Measurements from ENCODE around the gene CXCL6. TPM values are rescaled to one million over a fixed set of nuclear protein-coding genes. Genes with fewer than 3 reads are reported as not detected.

CXCL6 gene
- total RNA-seq, 4 donors from 2014 or later: 2.2 TPM; not detected in 3

DNA sequence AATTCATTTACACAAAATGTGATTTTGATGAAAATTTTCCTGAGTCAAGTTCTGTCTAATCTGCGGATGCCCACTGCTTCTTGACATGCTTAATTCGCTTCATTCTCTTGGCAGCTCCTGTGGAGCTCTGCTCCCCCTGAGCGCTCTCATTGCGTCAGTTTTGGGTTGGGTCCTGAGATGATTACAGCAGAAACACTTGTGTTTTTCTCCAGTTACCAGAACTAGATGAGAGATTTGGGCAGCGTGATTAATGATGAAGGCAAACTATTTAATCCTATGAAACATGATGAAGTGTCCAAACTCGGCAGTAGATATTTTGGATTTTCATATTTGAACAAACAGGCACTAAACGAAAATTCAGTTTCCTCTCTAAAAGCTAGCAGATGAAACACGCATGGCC, 28.5 kb downstream of the CXCL6 start:
- H3K27me3 ChIP-seq: peaks cover 0 to 11% of the 10 kb centered on the region in 2 donors
- H3K4me1 ChIP-seq: peaks cover 0 to 20% (median 0%) of the 10 kb centered on the region in 4 donors
- H3K9me3 ChIP-seq: no peaks in the 10 kb centered on the region
- no peak overlapping the region for H3K4me3 ChIP-seq
- no peak overlapping the region for H3K27ac ChIP-seq
- WGBS, 2 donors: 73 to 81% methylated on average over 8 of the region's 8 CpGs
- TF ChIP-seq EP300 (IDR thresholded peaks at IDR 0.05) (peak in 1 of 2 donors; percentile 14), POLR2A (IDR thresholded peaks at IDR 0.05) (no peak)
- no peaks in the 10 kb centered on the region for H3K36me3 ChIP-seq
- no peak for DNase-seq (ENCODE audit: low spot score in 2 of 2)

DNA sequence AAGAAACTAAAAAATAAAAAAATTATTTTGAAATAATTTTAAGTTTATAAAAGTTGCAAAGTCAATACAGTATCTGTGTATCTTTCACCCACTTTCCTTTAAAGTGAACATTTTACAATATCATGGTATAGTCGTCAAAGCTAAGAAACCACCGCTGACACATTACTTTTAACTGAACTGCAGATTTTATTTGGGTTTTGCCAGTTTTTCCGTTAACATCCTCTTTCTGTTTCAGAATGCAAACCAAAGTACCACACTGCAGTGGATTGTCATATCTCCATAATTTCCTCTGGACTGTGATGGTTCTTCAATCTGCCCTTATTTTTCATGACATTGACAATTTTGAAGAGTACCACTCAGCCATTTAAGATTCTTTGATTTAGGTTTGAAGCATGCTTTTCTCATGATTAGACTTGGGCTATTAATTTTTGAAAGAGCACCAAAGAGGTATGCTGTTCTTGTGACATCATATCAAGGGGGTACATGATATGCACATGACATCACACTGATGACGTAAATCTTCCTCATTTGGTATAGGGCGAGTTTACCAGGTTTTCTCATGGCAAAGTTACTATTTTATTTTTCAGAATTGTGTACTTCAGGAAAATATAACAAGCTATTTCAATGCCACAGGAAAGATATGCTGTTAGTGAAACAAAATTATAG, 29.1 kb downstream of the CXCL6 start:
- TF ChIP-seq POLR2A (IDR thresholded peaks at IDR 0.05): no peak
- TF ChIP-seq CTCF (IDR thresholded peaks at IDR 0.05): no peak
- TF ChIP-seq EP300 (IDR thresholded peaks at IDR 0.05): no peak
- Histone ChIP-seq H3K27me3 (peaks cover 0 to 14% of the 10 kb centered on the region in 2 donors), H3K36me3 (no peaks in the 10 kb centered on the region), H3K27ac (no peak overlapping the region), H3K4me3 (no peak overlapping the region), H3K4me1 (peaks cover 0 to 18% (median 0%) of the 10 kb centered on the region in 4 donors), H3K9me3 (no peaks in the 10 kb centered on the region)
- WGBS, 2 donors: 76 to 88% methylated on average over 5 of the region's 5 CpGs
- no peak for DNase-seq (ENCODE audit: low spot score in 2 of 2)

DNA sequence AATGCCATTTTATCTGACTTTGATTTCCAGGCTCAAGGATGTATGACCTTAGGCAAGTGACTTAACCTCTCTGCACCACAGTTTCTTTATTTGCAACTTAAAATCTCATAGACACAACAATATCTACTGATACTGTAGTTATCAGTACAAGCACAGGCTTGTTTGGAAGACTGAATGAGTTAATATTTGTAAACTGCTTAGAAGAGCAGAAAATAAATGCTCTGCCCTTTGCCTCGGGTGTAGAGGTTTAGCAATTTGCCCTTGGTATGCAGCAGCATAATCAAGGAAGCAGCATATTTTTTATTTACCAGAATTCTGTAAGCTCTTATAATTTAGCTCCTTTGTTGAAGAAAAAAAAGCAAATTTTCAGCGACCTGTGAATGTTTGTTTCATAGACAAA, 29.8 kb downstream of the CXCL6 start:
- no peak for DNase-seq (ENCODE audit: low spot score in 2 of 2)
- H3K36me3 ChIP-seq: no peaks in the 10 kb centered on the region
- peaks cover 0 to 14% of the 10 kb centered on the region in 2 donors for H3K27me3 ChIP-seq
- TF ChIP-seq POLR2A (IDR thresholded peaks at IDR 0.05) (no peak), CTCF (IDR thresholded peaks at IDR 0.05) (no peak), EP300 (IDR thresholded peaks at IDR 0.05) (no peak)
- H3K4me3 ChIP-seq: no peak overlapping the region
- peaks cover 0 to 18% (median 0%) of the 10 kb centered on the region in 4 donors for H3K4me1 ChIP-seq
- WGBS, 2 donors: 40 to 41% methylated on average over 2 of the region's 2 CpGs
- no peaks in the 10 kb centered on the region for H3K9me3 ChIP-seq
- H3K27ac ChIP-seq: no peak overlapping the region

DNA sequence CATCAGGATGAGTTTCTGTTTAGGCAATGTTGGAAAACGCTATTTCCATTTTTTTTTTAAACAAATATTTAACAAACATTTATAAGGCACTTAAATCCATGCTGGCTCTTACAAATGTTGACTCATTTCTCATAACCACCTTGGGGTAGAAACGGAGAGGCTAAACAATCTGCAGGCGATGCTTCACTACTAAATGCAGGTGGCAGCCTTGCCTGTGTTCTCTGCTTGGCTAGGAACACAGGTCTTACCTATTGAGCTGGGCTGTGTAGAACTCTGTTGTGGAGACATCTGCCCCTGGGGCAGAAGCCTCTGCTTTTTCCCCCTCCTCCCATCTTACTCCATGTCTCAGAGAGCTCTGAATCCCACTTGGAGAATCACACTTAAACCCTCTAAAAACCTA, 31.3 kb downstream of the CXCL6 start:
- H3K4me3 ChIP-seq: no peak overlapping the region
- WGBS, 2 donors: 86 to 96% methylated on average over 3 of the region's 3 CpGs
- DNase-seq (ENCODE audit: low spot score in 2 of 2): no peak
- peaks cover 0 to 18% (median 0%) of the 10 kb centered on the region in 4 donors for H3K4me1 ChIP-seq
- peaks cover 0 to 19% of the 10 kb centered on the region in 2 donors for H3K27me3 ChIP-seq
- TF ChIP-seq POLR2A (IDR thresholded peaks at IDR 0.05): no peak
- TF ChIP-seq EP300 (IDR thresholded peaks at IDR 0.05): no peak
- TF ChIP-seq CTCF (IDR thresholded peaks at IDR 0.05): no peak
- H3K27ac ChIP-seq: no peak overlapping the region
- no peaks in the 10 kb centered on the region for H3K36me3 ChIP-seq
- H3K9me3 ChIP-seq: no peaks in the 10 kb centered on the region

DNA sequence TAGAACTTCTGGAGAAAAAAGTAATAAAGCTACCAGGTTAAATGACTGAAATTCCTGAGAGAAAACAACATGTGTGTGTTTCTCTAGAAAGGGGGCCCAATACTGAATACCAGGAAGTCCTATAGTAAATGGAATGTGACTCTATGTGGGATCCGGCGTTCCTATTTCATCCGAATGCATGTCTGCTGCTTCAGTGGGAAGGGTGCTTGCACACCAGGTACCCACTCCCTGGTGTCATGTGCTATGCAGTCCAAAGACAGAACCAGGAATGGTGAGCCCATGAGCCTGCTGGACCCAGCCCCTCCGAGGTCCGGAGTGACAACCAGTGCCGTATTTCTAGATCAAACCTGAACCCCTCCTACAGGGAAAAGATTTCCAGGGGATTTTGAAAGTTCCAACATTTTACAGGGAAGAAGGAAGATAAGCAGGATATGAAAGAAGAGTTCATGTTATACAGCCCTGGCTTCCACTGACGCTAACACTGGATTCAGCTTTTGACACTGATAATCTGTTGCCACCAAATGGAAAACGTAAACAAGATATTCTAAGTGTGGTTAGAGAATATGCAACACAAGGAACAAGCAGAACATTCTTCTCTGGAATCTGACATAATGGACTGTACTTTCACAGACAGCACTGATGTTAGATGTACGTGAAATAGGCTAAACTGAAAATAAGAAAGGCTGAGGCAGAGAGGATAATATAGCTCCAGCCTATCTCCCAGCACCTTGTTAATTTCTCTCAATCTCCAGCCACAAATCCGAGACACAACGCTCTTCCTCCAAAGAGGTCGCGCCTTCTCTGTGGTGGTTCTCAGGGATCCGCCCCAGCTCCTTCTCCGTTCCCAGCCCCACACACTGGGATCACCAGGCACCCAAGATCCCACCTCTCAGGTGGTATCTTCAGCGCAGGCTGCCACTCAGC, 32.0 kb downstream of the CXCL6 start:
- H3K27ac ChIP-seq: peak overlapping the region in 2 of 4 donors; percentile 51 to 78
- DNase-seq (ENCODE audit: low spot score in 2 of 2): no peak
- no peaks in the 10 kb centered on the region for H3K9me3 ChIP-seq
- no peaks in the 10 kb centered on the region for H3K36me3 ChIP-seq
- peak overlapping the region; percentile 35 to 68 (median 56) for H3K4me3 ChIP-seq
- WGBS, 2 donors: 39 to 41% methylated on average over 16 of the region's 16 CpGs
- H3K27me3 ChIP-seq: peaks cover 0 to 22% of the 10 kb centered on the region in 2 donors
- H3K4me1 ChIP-seq: peaks cover 0 to 18% (median 0%) of the 10 kb centered on the region in 4 donors
- TF ChIP-seq EP300 (IDR thresholded peaks at IDR 0.05) (no peak), POLR2A (IDR thresholded peaks at IDR 0.05) (no peak), CTCF (IDR thresholded peaks at IDR 0.05) (no peak)

All from tibial nerve (tissue), 4 donors.